UCSD-AML1 (cell line): ENCODE data around the gene BMERB1.
"Not testable (repeated sequence)": the region's sequence is repeated elsewhere in the genome, so short reads cannot be mapped to it uniquely, and the experiment has no call there.

Experiments used
- DNase-seq: peaks from one replicate; lab custom pipeline; 2025; ENCODE audit not compliant: unreplicated experiment; lab: John Stamatoyannopoulos, UW

Gene BMERB1

GRCh38 chr16:15583526-15583925 lies 149.1 kb downstream of the BMERB1 start:
- no peak for DNase-seq

- no peak for DNase-seq
Measured at GRCh38 chr16:15585956-15586355, 151.6 kb downstream of the BMERB1 start.

- no peak for DNase-seq
Measured at GRCh38 chr16:15586716-15587115, 152.3 kb downstream of the BMERB1 start.

- no peak for DNase-seq
Measured at GRCh38 chr16:15587152-15587825, 152.9 kb downstream of the BMERB1 start.

- no peak for DNase-seq
Measured at GRCh38 chr16:15592324-15592723, 157.9 kb downstream of the BMERB1 start.

GRCh38 chr16:15593235-15593634 lies 158.8 kb downstream of the BMERB1 start:
- peak; percentile 18 for DNase-seq

GRCh38 chr16:15594711-15595320 lies 160.4 kb downstream of the BMERB1 start:
- no peak for DNase-seq

- no peak for DNase-seq
Measured at GRCh38 chr16:15597135-15597534, 162.7 kb downstream of the BMERB1 start.

- DNase-seq = no peak
Measured at GRCh38 chr16:15597822-15598647, 163.6 kb downstream of the BMERB1 start.

- DNase-seq = no peak
Measured at GRCh38 chr16:15598648-15599190, 164.3 kb downstream of the BMERB1 start.

- DNase-seq = no peak
Measured at GRCh38 chr16:15599303-15600070, 165.1 kb downstream of the BMERB1 start.

- no peak for DNase-seq
Measured at GRCh38 chr16:15601212-15601879, 167.0 kb downstream of the BMERB1 start.

- DNase-seq = no peak
Measured at GRCh38 chr16:15602285-15603044, 168.1 kb downstream of the BMERB1 start.

- no peak for DNase-seq
Measured at GRCh38 chr16:15604460-15605440, 170.4 kb downstream of the BMERB1 start.

- DNase-seq = no peak
Measured at GRCh38 chr16:15605839-15606517, 171.6 kb downstream of the BMERB1 start.

GRCh38 chr16:15606518-15607220 lies 172.3 kb downstream of the BMERB1 start:
- no peak for DNase-seq

- not testable (repeated sequence) for DNase-seq
Measured at GRCh38 chr16:15607221-15607699, 172.9 kb downstream of the BMERB1 start.
